Rectal smooth muscle tissue (tissue), 1 donor: ENCODE results near the gene ELOVL6.

Experiments
- H3K27ac ChIP-seq: one replicate; pipeline ENCODE4 v1.7.0; 2013; ENCODE audit warnings: low read depth, low read length, inconsistent platforms
- H3K27me3 ChIP-seq: one replicate; pipeline ENCODE4 v1.7.0; 2013; ENCODE audit warnings: low read length; ENCODE audit not compliant: control insufficient read depth, insufficient read depth
- H3K36me3 ChIP-seq: one replicate; pipeline ENCODE4 v1.7.0; 2013; ENCODE audit warnings: low read length; ENCODE audit not compliant: control insufficient read depth, insufficient read depth
- H3K4me1 ChIP-seq: one replicate; pipeline ENCODE4 v1.7.0; 2013; ENCODE audit warnings: low read length; ENCODE audit not compliant: control insufficient read depth, insufficient read depth
- H3K4me3 ChIP-seq: one replicate; pipeline ENCODE4 v1.7.0; 2013; ENCODE audit warnings: low read length
- H3K9ac ChIP-seq: one replicate; pipeline ENCODE4 v1.7.0; 2013; ENCODE audit warnings: low read length

ELOVL6 gene

GRCh38 chr4:110130576-110131358 lies 67.6 kb downstream of the ELOVL6 start:
- Histone ChIP-seq H3K4me3 (no peak overlapping the region), H3K27me3 (no peaks in the 10 kb centered on the region), H3K36me3 (no peaks in the 10 kb centered on the region), H3K4me1 (no peaks in the 10 kb centered on the region), H3K27ac (no peak overlapping the region), H3K9ac (no peak overlapping the region)

- Histone ChIP-seq H3K9ac (no peak overlapping the region), H3K36me3 (no peaks in the 10 kb centered on the region), H3K27me3 (no peaks in the 10 kb centered on the region), H3K4me1 (no peaks in the 10 kb centered on the region), H3K4me3 (no peak overlapping the region), H3K27ac (no peak overlapping the region)
Measured at GRCh38 chr4:110129544-110129943, 68.9 kb downstream of the ELOVL6 start.

- Histone ChIP-seq H3K27me3 (no peaks in the 10 kb centered on the region), H3K4me3 (no peak overlapping the region), H3K36me3 (no peaks in the 10 kb centered on the region), H3K9ac (no peak overlapping the region), H3K4me1 (no peaks in the 10 kb centered on the region), H3K27ac (no peak overlapping the region)
Measured at GRCh38 chr4:110128472-110128919, 69.9 kb downstream of the ELOVL6 start.

- Histone ChIP-seq H3K36me3 (no peaks in the 10 kb centered on the region), H3K9ac (no peak overlapping the region), H3K27ac (no peak overlapping the region), H3K4me1 (no peaks in the 10 kb centered on the region), H3K4me3 (no peak overlapping the region), H3K27me3 (no peaks in the 10 kb centered on the region)
Measured at GRCh38 chr4:110128029-110128428, 70.4 kb downstream of the ELOVL6 start.

- H3K36me3 ChIP-seq, result no peaks in the 10 kb centered on the region
- H3K4me3 ChIP-seq, result no peak overlapping the region
- H3K4me1 ChIP-seq, result no peaks in the 10 kb centered on the region
- no peak overlapping the region for H3K9ac ChIP-seq
- no peaks in the 10 kb centered on the region for H3K27me3 ChIP-seq
- no peak overlapping the region for H3K27ac ChIP-seq
Measured at GRCh38 chr4:110124711-110125110, 73.7 kb downstream of the ELOVL6 start.

GRCh38 chr4:110122201-110122600 lies 76.2 kb downstream of the ELOVL6 start:
- Histone ChIP-seq H3K36me3 (no peaks in the 10 kb centered on the region), H3K9ac (no peak overlapping the region), H3K4me3 (no peak overlapping the region), H3K4me1 (no peaks in the 10 kb centered on the region), H3K27ac (no peak overlapping the region), H3K27me3 (no peaks in the 10 kb centered on the region)

GRCh38 chr4:110120506-110120905 lies 77.9 kb downstream of the ELOVL6 start:
- Histone ChIP-seq H3K27me3 (no peaks in the 10 kb centered on the region), H3K36me3 (no peaks in the 10 kb centered on the region), H3K4me3 (no peak overlapping the region), H3K27ac (no peak overlapping the region), H3K9ac (no peak overlapping the region), H3K4me1 (no peaks in the 10 kb centered on the region)

GRCh38 chr4:110119880-110120279 lies 78.5 kb downstream of the ELOVL6 start:
- H3K27ac ChIP-seq, result no peak overlapping the region
- no peaks in the 10 kb centered on the region for H3K4me1 ChIP-seq
- H3K4me3 ChIP-seq, result no peak overlapping the region
- H3K27me3 ChIP-seq, result no peaks in the 10 kb centered on the region
- no peaks in the 10 kb centered on the region for H3K36me3 ChIP-seq
- no peak overlapping the region for H3K9ac ChIP-seq

- Histone ChIP-seq H3K4me3 (no peak overlapping the region), H3K27me3 (no peaks in the 10 kb centered on the region), H3K36me3 (no peaks in the 10 kb centered on the region), H3K9ac (no peak overlapping the region), H3K27ac (no peak overlapping the region), H3K4me1 (no peaks in the 10 kb centered on the region)
Measured at GRCh38 chr4:110119337-110119736, 79.1 kb downstream of the ELOVL6 start.

- H3K4me3 ChIP-seq, result no peak overlapping the region
- no peaks in the 10 kb centered on the region for H3K4me1 ChIP-seq
- no peaks in the 10 kb centered on the region for H3K36me3 ChIP-seq
- no peak overlapping the region for H3K27ac ChIP-seq
- no peak overlapping the region for H3K9ac ChIP-seq
- no peaks in the 10 kb centered on the region for H3K27me3 ChIP-seq
Measured at GRCh38 chr4:110112056-110112455, 86.4 kb downstream of the ELOVL6 start.

GRCh38 chr4:110109455-110109854 lies 89.0 kb downstream of the ELOVL6 start:
- no peaks in the 10 kb centered on the region for H3K27me3 ChIP-seq
- H3K9ac ChIP-seq, result no peak overlapping the region
- no peak overlapping the region for H3K27ac ChIP-seq

GRCh38 chr4:110108960-110109359 lies 89.5 kb downstream of the ELOVL6 start:
- Histone ChIP-seq H3K9ac (no peak overlapping the region), H3K27me3 (no peaks in the 10 kb centered on the region), H3K27ac (no peak overlapping the region), H3K4me3 (no peak overlapping the region), H3K36me3 (no peaks in the 10 kb centered on the region), H3K4me1 (no peaks in the 10 kb centered on the region)

More at GRCh38 chr4:110109455-110109854, 89.0 kb downstream of the ELOVL6 start:
- no peak overlapping the region for H3K4me3 ChIP-seq
- H3K4me1 ChIP-seq, result no peaks in the 10 kb centered on the region
- no peaks in the 10 kb centered on the region for H3K36me3 ChIP-seq

GRCh38 chr4:110108422-110108821 lies 90.0 kb downstream of the ELOVL6 start:
- H3K4me1 ChIP-seq, result no peaks in the 10 kb centered on the region
- H3K4me3 ChIP-seq, result no peak overlapping the region
- H3K36me3 ChIP-seq, result no peaks in the 10 kb centered on the region
- no peak overlapping the region for H3K27ac ChIP-seq
- no peak overlapping the region for H3K9ac ChIP-seq
- no peaks in the 10 kb centered on the region for H3K27me3 ChIP-seq
